ENCODE measurements around the gene ADGRG7. TPM values are rescaled to one million over a fixed set of nuclear protein-coding genes. Genes with fewer than 3 reads are reported as not detected.

Gene ADGRG7
- total and polyA plus RNA-seq, 2 of the 13 experiments (the other 11 are each of a cell fraction or from before 2014, with no cell fraction given) = not detected

DNA sequence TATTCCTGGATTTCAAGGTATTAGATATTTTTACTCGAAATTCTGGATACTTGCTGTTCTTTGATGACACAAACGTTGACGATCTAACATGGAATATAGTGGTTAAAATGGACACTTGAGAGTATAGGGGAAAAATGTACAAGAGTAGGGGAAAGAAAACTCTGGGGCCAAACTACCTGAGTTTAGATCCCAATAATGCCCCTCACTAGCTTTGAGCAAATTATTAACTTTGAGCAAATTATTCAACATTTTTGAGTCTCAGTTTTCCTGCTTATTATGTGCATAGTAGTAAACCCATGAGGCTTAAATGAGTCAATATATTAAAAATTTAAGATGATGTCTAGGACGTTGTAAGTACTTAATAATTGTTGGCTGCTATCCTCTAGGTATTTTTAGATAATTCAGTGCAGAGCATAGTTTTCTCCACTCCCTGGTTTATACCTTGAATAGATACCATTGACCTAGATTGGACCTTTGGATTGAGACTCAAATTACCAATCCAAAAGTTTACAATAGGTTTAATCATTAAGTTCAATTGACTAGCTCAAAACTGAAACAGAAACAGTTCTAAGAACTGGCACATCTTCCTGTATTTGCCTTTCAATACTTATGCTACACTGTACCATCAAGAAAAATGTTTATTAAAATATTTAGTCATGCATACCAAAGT, 4.5 kb downstream of the ADGRG7 start (continued):
- TF ChIP-seq, protein P1, sequence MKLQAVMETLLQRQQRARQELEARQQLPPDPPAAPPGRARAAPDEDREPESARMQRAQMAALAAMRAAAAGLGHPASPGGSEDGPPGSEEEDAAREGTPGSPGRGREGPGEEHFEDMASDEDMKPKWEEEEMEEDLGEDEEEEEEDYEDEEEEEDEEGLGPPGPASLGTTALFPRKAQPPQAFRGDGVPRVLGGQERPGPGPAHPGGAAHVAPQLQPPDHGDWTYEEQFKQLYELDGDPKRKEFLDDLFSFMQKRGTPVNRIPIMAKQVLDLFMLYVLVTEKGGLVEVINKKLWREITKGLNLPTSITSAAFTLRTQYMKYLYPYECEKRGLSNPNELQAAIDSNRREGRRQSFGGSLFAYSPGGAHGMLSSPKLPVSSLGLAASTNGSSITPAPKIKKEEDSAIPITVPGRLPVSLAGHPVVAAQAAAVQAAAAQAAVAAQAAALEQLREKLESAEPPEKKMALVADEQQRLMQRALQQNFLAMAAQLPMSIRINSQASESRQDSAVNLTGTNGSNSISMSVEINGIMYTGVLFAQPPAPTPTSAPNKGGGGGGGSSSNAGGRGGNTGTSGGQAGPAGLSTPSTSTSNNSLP (IDR thresholded peaks at IDR 0.05; ENCODE audit: low read depth, low read length) = peak; percentile 92
- TF ChIP-seq, protein P2, sequence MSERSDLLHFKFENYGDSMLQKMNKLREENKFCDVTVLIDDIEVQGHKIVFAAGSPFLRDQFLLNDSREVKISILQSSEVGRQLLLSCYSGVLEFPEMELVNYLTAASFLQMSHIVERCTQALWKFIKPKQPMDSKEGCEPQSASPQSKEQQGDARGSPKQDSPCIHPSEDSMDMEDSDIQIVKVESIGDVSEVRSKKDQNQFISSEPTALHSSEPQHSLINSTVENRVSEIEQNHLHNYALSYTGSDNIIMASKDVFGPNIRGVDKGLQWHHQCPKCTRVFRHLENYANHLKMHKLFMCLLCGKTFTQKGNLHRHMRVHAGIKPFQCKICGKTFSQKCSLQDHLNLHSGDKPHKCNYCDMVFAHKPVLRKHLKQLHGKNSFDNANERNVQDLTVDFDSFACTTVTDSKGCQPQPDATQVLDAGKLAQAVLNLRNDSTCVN (CRISPR knock-in tag; IDR thresholded peaks at IDR 0.05; ENCODE audit: borderline replicate concordance) = no peak
- no peak for TF ChIP-seq FOXO1 (CRISPR knock-in tag; IDR thresholded peaks at IDR 0.05)
- TF ChIP-seq, protein P3, sequence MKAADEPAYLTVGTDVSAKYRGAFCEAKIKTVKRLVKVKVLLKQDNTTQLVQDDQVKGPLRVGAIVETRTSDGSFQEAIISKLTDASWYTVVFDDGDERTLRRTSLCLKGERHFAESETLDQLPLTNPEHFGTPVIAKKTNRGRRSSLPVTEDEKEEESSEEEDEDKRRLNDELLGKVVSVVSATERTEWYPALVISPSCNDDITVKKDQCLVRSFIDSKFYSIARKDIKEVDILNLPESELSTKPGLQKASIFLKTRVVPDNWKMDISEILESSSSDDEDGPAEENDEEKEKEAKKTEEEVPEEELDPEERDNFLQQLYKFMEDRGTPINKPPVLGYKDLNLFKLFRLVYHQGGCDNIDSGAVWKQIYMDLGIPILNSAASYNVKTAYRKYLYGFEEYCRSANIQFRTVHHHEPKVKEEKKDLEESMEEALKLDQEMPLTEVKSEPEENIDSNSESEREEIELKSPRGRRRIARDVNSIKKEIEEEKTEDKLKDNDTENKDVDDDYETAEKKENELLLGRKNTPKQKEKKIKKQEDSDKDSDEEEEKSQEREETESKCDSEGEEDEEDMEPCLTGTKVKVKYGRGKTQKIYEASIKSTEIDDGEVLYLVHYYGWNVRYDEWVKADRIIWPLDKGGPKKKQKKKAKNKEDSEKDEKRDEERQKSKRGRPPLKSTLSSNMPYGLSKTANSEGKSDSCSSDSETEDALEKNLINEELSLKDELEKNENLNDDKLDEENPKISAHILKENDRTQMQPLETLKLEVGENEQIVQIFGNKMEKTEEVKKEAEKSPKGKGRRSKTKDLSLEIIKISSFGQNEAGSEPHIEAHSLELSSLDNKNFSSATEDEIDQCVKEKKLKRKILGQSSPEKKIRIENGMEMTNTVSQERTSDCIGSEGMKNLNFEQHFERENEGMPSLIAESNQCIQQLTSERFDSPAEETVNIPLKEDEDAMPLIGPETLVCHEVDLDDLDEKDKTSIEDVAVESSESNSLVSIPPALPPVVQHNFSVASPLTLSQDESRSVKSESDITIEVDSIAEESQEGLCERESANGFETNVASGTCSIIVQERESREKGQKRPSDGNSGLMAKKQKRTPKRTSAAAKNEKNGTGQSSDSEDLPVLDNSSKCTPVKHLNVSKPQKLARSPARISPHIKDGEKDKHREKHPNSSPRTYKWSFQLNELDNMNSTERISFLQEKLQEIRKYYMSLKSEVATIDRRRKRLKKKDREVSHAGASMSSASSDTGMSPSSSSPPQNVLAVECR (CRISPR knock-in tag; IDR thresholded peaks at IDR 0.05; ENCODE audit: borderline replicate concordance) = no peak
- TF ChIP-seq KAT2B (IDR thresholded peaks at IDR 0.05; ENCODE audit: borderline replicate concordance, low read depth, low read length) = no peak
- TF ChIP-seq, protein P4, sequence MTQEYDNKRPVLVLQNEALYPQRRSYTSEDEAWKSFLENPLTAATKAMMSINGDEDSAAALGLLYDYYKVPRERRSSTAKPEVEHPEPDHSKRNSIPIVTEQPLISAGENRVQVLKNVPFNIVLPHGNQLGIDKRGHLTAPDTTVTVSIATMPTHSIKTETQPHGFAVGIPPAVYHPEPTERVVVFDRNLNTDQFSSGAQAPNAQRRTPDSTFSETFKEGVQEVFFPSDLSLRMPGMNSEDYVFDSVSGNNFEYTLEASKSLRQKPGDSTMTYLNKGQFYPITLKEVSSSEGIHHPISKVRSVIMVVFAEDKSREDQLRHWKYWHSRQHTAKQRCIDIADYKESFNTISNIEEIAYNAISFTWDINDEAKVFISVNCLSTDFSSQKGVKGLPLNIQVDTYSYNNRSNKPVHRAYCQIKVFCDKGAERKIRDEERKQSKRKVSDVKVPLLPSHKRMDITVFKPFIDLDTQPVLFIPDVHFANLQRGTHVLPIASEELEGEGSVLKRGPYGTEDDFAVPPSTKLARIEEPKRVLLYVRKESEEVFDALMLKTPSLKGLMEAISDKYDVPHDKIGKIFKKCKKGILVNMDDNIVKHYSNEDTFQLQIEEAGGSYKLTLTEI (CRISPR knock-in tag; conservative IDR thresholded peaks at IDR 0.05) = no peak
- no peak for TF ChIP-seq PHF5A (CRISPR knock-in tag; IDR thresholded peaks at IDR 0.05; ENCODE audit: low read depth, unreplicated experiment)
- TF ChIP-seq, protein P5, sequence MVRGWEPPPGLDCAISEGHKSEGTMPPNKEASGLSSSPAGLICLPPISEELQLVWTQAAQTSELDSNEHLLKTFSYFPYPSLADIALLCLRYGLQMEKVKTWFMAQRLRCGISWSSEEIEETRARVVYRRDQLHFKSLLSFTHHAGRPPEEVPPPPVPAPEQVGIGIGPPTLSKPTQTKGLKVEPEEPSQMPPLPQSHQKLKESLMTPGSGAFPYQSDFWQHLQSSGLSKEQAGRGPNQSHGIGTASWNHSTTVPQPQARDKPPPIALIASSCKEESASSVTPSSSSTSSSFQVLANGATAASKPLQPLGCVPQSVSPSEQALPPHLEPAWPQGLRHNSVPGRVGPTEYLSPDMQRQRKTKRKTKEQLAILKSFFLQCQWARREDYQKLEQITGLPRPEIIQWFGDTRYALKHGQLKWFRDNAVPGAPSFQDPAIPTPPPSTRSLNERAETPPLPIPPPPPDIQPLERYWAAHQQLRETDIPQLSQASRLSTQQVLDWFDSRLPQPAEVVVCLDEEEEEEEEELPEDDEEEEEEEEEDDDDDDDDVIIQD (CRISPR knock-in tag; IDR thresholded peaks at IDR 0.05; ENCODE audit: low read depth) = peak; percentile 37; the same call in 1 of the 2 replicates
- no peak for TF ChIP-seq TOE1 (CRISPR knock-in tag; IDR thresholded peaks at IDR 0.05)
- TF ChIP-seq NONO (IDR thresholded peaks at IDR 0.05) = no peak
- TF ChIP-seq NONO (CRISPR knock-in tag; conservative IDR thresholded peaks at IDR 0.05) = no peak
- peak; percentile 88 for TF ChIP-seq HNRNPUL1 (IDR thresholded peaks at IDR 0.05; ENCODE audit: low read depth, low read length)
- no peak for TF ChIP-seq XRCC5 (optimal IDR thresholded peaks at IDR 0.05; ENCODE audit: low read length)
- no peak for TF ChIP-seq ARNTL (CRISPR knock-in tag; IDR thresholded peaks at IDR 0.05)
- no peak for TF ChIP-seq MTF1 (CRISPR knock-in tag; IDR thresholded peaks at IDR 0.05)
- no peak for TF ChIP-seq ZNF775 (CRISPR knock-in tag; IDR thresholded peaks at IDR 0.05; ENCODE audit: borderline replicate concordance)
- TF ChIP-seq ZNF550 (CRISPR knock-in tag; IDR thresholded peaks at IDR 0.05; ENCODE audit: borderline replicate concordance) = no peak
- no peak for TF ChIP-seq MEF2D (CRISPR knock-in tag; IDR thresholded peaks at IDR 0.05)
- TF ChIP-seq ZNF780A (CRISPR knock-in tag; IDR thresholded peaks at IDR 0.05) = no peak
- TF ChIP-seq ZNF891 (CRISPR knock-in tag; IDR thresholded peaks at IDR 0.05) = no peak
